ENCODE results near the gene KCNMA1.

The KCNMA1 gene

DNA sequence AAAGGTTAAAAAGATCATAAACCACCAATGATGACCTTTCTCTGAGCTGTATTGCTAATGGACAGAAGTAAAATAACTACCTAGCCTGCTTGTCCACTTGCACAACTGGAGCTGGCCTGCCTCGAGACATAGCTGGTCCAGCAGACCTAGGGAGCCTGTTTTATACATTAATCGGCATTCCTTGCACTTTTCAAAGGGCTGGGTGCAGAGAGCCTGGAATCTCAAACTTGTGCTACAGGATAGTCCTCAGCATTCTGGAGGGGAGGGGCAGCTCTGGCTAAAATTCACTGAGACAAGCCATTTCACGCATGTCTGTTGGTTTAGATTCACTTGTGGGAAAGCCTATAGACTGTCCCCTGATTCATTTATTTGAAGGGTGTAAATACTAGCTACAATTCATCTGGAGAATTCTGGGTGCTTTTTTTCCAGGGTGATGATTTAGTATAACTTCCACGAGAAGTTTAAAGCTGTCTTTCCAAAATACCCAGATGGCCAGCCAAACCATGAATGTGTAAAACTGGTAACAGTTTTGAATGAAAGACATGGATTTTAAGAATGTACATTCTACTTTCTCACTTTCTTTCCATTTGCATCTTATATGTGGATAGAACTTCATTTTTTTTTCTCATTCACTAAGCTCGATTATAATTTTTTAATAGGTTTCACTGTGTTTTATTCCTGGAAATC, 389.4 kb downstream of the KCNMA1 start:
- no peaks in the 10 kb centered on the region for H3K4me1 Mint-ChIP-seq (ENCODE audit: low read depth)
- H3K9me3 Mint-ChIP-seq = no peaks in the 10 kb centered on the region
- H3K36me3 Mint-ChIP-seq (ENCODE audit: low read depth) = no peaks in the 10 kb centered on the region
- no peak overlapping the region for H3K4me3 Mint-ChIP-seq
- no peaks in the 10 kb centered on the region for H3K27me3 Mint-ChIP-seq (ENCODE audit: low read depth)
- H3K27ac Mint-ChIP-seq = no peak overlapping the region

DNA sequence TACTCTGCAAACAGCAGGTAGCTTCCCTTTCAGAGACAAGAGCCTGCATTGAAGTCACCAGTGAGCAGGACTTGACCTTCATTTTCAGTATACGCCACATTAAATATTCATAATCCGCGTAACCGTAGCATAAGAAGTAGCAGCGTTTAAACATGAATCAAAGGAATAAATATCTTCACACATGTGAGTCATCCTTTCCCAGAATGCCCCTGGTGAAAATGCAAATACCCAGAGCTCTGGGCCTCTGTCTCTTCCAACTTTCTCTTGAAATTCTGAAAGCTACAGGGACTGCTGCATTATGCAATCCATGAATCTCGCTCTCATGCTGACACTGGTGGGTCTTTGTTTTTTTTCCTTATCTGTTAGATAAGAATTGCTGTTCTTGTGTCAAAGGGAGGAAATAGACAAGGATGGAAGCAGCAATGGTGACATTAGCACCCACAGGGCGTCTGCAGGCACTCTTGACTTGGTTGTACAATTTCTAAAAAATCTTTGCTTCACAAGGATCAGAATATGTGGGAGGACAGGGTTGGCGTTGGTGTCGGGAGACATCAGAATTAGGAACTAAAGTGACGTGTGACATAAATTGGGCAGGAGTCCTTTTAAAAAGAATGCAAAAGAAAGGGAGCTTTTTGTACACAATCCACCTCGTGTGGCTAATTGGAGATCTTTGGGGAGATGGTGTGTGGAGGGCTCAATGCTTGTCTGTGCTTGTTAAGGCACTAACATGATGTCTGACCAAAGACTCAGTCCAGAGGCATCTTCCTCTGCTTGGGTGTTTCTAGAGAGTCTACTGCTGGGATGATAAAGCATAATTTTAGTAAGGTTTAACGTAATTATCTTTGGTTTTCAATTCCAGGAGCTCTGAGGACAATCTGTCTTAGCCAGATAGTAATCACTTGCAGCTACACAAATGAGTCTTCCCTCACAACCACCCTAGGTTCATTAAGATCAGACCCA, 390.3 kb downstream of the KCNMA1 start:
- Mint-ChIP-seq H3K36me3 (ENCODE audit: low read depth) (no peaks in the 10 kb centered on the region), H3K9me3 (no peaks in the 10 kb centered on the region), H3K4me3 (no peak overlapping the region), H3K4me1 (ENCODE audit: low read depth) (no peaks in the 10 kb centered on the region), H3K27ac (no peak overlapping the region), H3K27me3 (ENCODE audit: low read depth) (no peaks in the 10 kb centered on the region)

DNA sequence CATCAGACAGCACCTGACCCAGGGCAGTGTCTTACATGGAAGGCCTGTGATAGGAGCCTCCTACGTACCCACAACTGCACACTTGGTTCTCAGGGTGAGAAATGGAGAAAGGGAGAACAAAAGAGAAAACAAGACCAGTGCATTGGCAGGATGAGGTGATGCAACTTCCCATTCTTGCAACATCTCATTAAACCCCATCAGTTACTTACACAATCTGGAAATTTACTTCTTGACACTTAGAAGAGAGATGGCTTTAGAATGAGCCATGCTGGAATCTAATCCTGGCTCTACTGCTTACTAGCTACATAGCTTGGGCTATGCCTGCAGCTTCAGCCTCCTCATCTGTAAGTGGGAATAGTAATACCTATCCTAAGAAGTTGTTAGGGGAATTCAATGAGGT, 391.7 kb downstream of the KCNMA1 start:
- Mint-ChIP-seq H3K27me3 (ENCODE audit: low read depth) (no peaks in the 10 kb centered on the region), H3K4me1 (ENCODE audit: low read depth) (no peaks in the 10 kb centered on the region), H3K9me3 (no peaks in the 10 kb centered on the region), H3K36me3 (ENCODE audit: low read depth) (no peaks in the 10 kb centered on the region), H3K27ac (no peak overlapping the region), H3K4me3 (no peak overlapping the region)

GRCh38 chr10:77244746-77245145, 392.9 kb downstream of the KCNMA1 start:
- H3K27ac Mint-ChIP-seq = no peak overlapping the region
- H3K27me3 Mint-ChIP-seq (ENCODE audit: low read depth) = no peaks in the 10 kb centered on the region
- H3K36me3 Mint-ChIP-seq (ENCODE audit: low read depth) = no peaks in the 10 kb centered on the region
- no peaks in the 10 kb centered on the region for H3K4me1 Mint-ChIP-seq (ENCODE audit: low read depth)
- H3K4me3 Mint-ChIP-seq = no peak overlapping the region
- no peaks in the 10 kb centered on the region for H3K9me3 Mint-ChIP-seq

- Mint-ChIP-seq H3K9me3 (no peaks in the 10 kb centered on the region), H3K4me1 (ENCODE audit: low read depth) (no peaks in the 10 kb centered on the region), H3K4me3 (no peak overlapping the region), H3K36me3 (ENCODE audit: low read depth) (no peaks in the 10 kb centered on the region), H3K27ac (no peak overlapping the region), H3K27me3 (ENCODE audit: low read depth) (no peaks in the 10 kb centered on the region)
Observed at GRCh38 chr10:77244286-77244685, 393.3 kb downstream of the KCNMA1 start.

- Mint-ChIP-seq H3K27ac (no peak overlapping the region), H3K36me3 (ENCODE audit: low read depth) (no peaks in the 10 kb centered on the region), H3K4me3 (no peak overlapping the region), H3K4me1 (ENCODE audit: low read depth) (no peaks in the 10 kb centered on the region), H3K9me3 (no peaks in the 10 kb centered on the region), H3K27me3 (ENCODE audit: low read depth) (no peaks in the 10 kb centered on the region)
Observed at GRCh38 chr10:77241350-77241725, 396.3 kb downstream of the KCNMA1 start.

DNA sequence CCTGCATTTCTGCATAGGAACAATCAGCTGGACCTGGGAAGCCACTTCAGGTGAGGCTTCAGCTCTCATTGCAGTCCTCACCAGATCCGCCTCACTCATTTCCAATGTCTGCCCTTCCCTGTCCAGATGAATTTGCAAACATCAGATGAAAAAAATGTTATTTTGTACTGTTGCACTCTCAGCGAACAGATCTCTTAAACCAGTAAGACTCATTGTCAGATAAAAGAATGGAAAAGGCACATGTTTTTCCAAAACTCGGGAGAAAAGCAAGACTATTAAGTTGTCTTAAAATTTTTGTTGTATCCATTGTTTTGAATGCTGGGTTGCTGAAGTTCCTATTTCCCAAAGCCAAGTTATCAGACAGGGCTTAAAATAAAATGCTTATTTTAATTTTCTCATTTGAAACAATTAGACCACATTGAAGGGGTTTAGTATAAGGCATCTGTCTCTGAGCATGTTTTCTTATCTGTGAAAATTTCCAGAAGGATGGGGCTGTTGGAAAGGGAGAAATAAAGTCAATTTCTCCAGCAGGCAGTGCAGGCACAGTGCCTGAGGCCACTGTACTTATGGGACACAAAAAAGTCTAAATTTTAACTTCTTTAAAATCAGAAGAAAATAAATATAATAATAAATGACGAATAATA, 396.8 kb downstream of the KCNMA1 start:
- no peaks in the 10 kb centered on the region for H3K36me3 Mint-ChIP-seq (ENCODE audit: low read depth)
- no peaks in the 10 kb centered on the region for H3K4me1 Mint-ChIP-seq (ENCODE audit: low read depth)
- no peak overlapping the region for H3K4me3 Mint-ChIP-seq
- H3K27me3 Mint-ChIP-seq (ENCODE audit: low read depth) = no peaks in the 10 kb centered on the region
- no peaks in the 10 kb centered on the region for H3K9me3 Mint-ChIP-seq
- no peak overlapping the region for H3K27ac Mint-ChIP-seq

DNA sequence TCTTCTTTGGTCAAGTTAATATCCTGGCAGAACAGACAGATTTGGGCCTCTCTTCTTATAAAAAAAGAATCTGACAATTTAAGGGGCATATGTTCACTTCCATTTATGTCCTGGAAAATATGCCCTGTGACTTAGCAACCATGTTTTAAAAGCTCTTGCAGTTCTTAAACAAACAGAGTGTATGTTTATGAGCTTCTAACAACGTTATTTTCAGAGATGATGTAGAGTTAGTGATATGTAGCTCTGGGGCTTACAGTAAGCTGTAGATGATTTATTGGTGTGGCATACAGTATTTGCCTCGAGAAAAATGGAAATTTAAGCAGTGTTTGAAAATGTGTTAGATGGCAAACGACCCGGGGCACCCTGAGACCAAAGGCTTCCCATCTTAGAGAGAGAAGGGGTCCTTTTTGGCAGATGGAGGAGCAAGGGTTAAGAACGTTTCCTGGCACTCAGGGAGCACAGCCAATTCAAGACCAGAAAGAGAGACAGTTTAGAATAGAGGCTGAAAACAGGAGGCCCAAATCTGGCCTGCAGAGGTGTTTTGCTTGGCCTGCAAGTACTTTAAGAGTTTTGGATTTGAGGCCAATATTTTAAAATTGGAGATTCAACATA, 397.5 kb downstream of the KCNMA1 start:
- Mint-ChIP-seq H3K9me3 (no peaks in the 10 kb centered on the region), H3K27ac (no peak overlapping the region), H3K4me3 (no peak overlapping the region), H3K27me3 (ENCODE audit: low read depth) (no peaks in the 10 kb centered on the region), H3K4me1 (ENCODE audit: low read depth) (no peaks in the 10 kb centered on the region), H3K36me3 (ENCODE audit: low read depth) (no peaks in the 10 kb centered on the region)

DNA sequence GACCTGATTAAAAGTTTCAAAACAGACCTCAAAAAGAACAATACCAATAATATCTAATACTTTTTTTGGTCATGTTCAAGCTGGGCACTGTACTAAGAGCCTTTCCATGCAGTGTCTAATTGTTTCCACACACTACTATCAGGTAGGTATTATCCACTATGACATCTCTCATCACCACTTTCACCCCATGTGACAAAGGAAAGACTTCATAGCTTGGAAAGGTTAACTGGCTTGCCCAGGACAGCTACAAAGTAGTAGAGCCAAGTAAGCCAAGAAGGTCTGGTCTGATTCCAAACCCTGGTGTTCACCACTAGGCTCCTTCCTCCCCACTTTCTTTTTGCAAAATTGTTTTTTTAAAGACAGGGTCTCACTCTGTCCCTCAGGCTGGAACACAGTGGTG, 400.5 kb downstream of the KCNMA1 start:
- H3K27me3 Mint-ChIP-seq (ENCODE audit: low read depth) = no peaks in the 10 kb centered on the region
- no peaks in the 10 kb centered on the region for H3K9me3 Mint-ChIP-seq
- H3K4me1 Mint-ChIP-seq (ENCODE audit: low read depth) = no peaks in the 10 kb centered on the region
- H3K36me3 Mint-ChIP-seq (ENCODE audit: low read depth) = no peaks in the 10 kb centered on the region
- H3K4me3 Mint-ChIP-seq = no peak overlapping the region
- no peak overlapping the region for H3K27ac Mint-ChIP-seq

DNA sequence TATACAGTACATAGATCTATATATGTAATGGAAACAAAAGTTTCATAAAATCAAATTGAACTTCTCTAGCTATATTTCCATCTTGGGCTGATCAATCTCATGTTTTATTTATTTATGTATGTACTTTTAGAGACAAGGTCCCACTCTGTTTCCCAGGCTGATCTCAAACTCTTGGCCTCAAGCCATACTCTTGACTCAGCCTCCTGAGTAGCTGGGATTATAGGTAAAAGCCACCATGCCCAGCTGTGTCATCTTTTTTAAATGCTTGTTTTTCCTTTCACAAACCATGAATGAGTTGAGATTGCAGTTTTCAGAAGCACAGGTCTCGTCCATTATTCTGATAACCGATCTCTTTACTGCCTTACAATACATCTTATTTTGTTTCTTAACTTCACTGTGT, 400.9 kb downstream of the KCNMA1 start:
- Mint-ChIP-seq H3K4me1 (ENCODE audit: low read depth) (no peaks in the 10 kb centered on the region), H3K9me3 (no peaks in the 10 kb centered on the region), H3K36me3 (ENCODE audit: low read depth) (no peaks in the 10 kb centered on the region)

DNA sequence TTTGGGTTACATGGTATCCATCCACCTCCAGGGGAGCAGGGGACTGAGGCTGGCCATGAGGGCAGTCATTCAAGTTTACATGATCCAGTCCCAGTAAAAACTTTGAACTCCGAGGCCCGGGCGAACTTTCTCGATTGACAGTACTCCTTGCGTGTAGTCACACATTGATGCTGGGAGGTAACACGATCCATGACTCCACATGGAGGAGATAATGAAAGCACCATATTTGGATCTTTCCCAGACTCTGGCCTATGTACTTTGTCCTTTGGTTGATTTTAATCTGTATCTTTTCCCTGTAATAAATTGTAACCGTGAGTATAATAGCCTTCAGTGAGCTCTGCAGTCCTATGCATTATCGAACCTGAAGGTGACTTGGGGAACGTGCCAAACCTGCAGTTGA, 401.6 kb downstream of the KCNMA1 start:
- Mint-ChIP-seq H3K27me3 (ENCODE audit: low read depth) (no peaks in the 10 kb centered on the region), H3K9me3 (no peaks in the 10 kb centered on the region), H3K36me3 (ENCODE audit: low read depth) (no peaks in the 10 kb centered on the region), H3K4me1 (ENCODE audit: low read depth) (no peaks in the 10 kb centered on the region), H3K27ac (no peak overlapping the region), H3K4me3 (no peak overlapping the region)

More for the DNA sequence above, 400.9 kb downstream of the KCNMA1 start:
- H3K27me3 Mint-ChIP-seq (ENCODE audit: low read depth) = no peaks in the 10 kb centered on the region
- H3K4me3 Mint-ChIP-seq = no peak overlapping the region
- no peak overlapping the region for H3K27ac Mint-ChIP-seq

DNA sequence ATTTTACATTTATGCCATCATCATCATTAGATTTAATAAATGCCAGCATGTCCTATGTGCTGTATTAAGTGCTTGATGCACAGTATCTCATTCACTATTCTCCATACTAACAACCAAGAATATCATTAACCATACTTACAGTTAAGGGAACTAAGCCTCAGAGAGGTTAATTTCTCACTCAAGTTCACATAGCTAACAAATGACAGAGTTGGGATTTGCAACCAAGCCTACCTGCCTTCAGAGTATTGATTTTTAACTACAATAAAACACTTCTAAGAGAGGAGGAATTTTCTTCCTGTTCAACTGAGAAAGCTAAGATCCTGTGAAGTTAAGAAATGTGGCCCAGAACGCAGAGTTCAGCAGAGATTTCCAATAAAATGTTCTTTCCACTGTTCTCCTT, 403.0 kb downstream of the KCNMA1 start:
- no peaks in the 10 kb centered on the region for H3K4me1 Mint-ChIP-seq (ENCODE audit: low read depth)

DNA sequence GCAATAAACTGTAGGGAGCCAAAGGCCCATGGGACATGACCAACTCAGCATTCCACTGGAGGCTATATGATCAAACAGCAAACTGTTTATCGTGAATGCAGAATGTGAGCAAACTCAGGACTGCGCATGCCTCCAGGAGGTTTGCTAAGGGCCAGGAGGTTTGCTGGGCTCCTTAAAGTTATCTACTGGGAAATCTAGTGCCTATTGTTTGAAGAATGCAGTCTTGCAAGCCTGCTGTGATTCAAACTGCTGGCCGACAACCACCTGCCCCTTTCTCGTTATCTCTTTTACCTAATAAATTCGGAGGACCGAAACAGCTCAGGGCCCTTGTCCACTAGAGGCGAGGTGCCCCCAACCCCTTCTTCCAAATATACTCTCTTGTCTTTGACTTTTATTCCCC, 404.1 kb downstream of the KCNMA1 start:
- no peaks in the 10 kb centered on the region for H3K27me3 Mint-ChIP-seq (ENCODE audit: low read depth)
- H3K9me3 Mint-ChIP-seq = no peaks in the 10 kb centered on the region
- H3K4me3 Mint-ChIP-seq = no peak overlapping the region
- H3K36me3 Mint-ChIP-seq (ENCODE audit: low read depth) = no peaks in the 10 kb centered on the region
- no peak overlapping the region for H3K27ac Mint-ChIP-seq
- H3K4me1 Mint-ChIP-seq (ENCODE audit: low read depth) = no peaks in the 10 kb centered on the region

More for the DNA sequence above, 403.0 kb downstream of the KCNMA1 start:
- Mint-ChIP-seq H3K36me3 (ENCODE audit: low read depth) (no peaks in the 10 kb centered on the region), H3K9me3 (no peaks in the 10 kb centered on the region), H3K4me3 (no peak overlapping the region), H3K27ac (no peak overlapping the region), H3K27me3 (ENCODE audit: low read depth) (no peaks in the 10 kb centered on the region)

DNA sequence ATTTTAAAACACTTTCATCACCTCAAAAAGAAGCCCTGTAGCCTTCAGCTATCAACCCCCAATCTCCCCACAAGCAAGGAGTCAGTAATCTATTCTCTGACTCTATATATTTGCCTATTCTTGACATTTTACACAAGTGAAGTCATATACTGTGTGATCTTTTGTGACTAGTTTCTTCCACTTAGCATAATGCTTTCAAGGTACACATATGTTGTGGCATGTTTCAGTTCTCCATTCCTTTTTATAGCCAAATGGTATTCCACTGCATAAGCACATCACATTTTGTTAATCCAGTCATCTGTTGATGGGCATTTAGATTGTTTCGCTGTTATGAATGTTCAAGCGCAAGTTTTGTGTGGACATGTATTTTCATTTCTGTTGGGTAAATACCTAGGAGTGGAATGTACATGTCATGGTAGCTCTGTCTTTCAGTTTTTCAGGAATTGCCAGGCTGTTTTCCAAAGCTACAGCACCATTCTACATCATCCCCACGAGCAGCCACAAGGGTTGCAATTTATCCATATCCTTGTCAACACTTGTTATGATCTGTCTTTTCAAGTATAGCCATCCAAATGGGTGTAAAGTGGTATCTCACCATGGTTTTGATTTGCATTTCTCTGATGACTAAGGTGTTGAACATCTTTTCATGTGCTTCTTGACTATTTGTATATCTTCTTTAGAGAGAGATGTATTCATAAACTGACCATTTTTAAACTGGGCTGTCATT, 405.6 kb downstream of the KCNMA1 start:
- no peaks in the 10 kb centered on the region for H3K27me3 Mint-ChIP-seq (ENCODE audit: low read depth)
- no peaks in the 10 kb centered on the region for H3K9me3 Mint-ChIP-seq
- no peaks in the 10 kb centered on the region for H3K36me3 Mint-ChIP-seq (ENCODE audit: low read depth)
- H3K27ac Mint-ChIP-seq = no peak overlapping the region
- no peak overlapping the region for H3K4me3 Mint-ChIP-seq
- H3K4me1 Mint-ChIP-seq (ENCODE audit: low read depth) = no peaks in the 10 kb centered on the region

Data from T-helper 1 cell treated with Interleukin-12 subunit alpha and Interleukin-12 subunit beta and Interleukin-4 antibody, amounts not matched to agents 30 μg/mL and 1 μg/mL, for 36 hours (primary cell).